K562 (cell line): ENCODE measurements around the gene VWF. TPM values are rescaled to one million over a fixed set of nuclear protein-coding genes. Genes with fewer than 3 reads are reported as not detected.

Experiments
- ATAC-seq: fragments of 200-7000 bp; cut with Tn5 transposase; 3 replicates; pipeline ENCODE4 v1.9.1; 2020; ENCODE audit warnings: moderate library complexity
- BruUV-seq: library from RNA; stranded (reverse); fragments of 400-500 nt; replicated peaks from 2 replicates; lab custom pipeline; 2021; lab: Mats Ljungman, UMichigan
- CTCF ChIA-PET: fragments of 300-600 bp; formaldehyde crosslinking; extraction: SDS; loops from one replicate; lab custom pipeline; 2021; ENCODE audit warnings: low intra/inter-chr PET ratio; lab: Yijun Ruan, JAX
- POLR2A ChIA-PET: fragments of 300-600, 350-650 bp; sonication (Branson Sonifier 250); formaldehyde crosslinking; extraction: SDS; loops from one replicate; lab custom pipeline; 2021; ENCODE audit warnings: antibody characterized with exemption, inconsistent platforms; lab: Yijun Ruan, JAX
- DNase-seq, 4 experiments: peaks; one replicate each; pipeline versions ENCODE4 v3.0.0 to v3.0.0-alpha.2; 2011 to 2018; ENCODE audit warnings: low spot score in 3 of 4, mixed read lengths in 3 of 4; ENCODE audit errors: extremely low read depth in 1 of 4
- FAIRE-seq: peaks from 2 replicates; lab custom pipeline; 2011; peaks lifted over from hg19 to GRCh38; lab: Jason Lieb, UNC
- H2AFZ ChIP-seq: 2 replicates; pipeline ENCODE4 v1.6.0; 2011; ENCODE audit warnings: low read depth, low read length, control low read depth, inconsistent platforms
- H3K27ac ChIP-seq: fragments of 200-600 bp; 3 replicates; pipeline ENCODE4 v1.8.0; 2011; ENCODE audit warnings: low read depth, mild to moderate bottlenecking, control low read depth, inconsistent platforms, low read length, moderate library complexity, mixed read lengths; ENCODE audit errors: extremely low read depth
- H3K27me3 ChIP-seq, 2 experiments: fragments of 300-600 bp in 1 of 2; 2 replicates in 1 of 2; 3 replicates in 1 of 2; pipeline versions ENCODE4 v1.6.0 to v1.8.0; 2011; ENCODE audit warnings: inconsistent platforms in 2 of 2, low read length in 2 of 2, mild to moderate bottlenecking in 1 of 2, mixed read lengths in 1 of 2, moderate library complexity in 1 of 2; ENCODE audit not compliant: control insufficient read depth in 2 of 2, insufficient read depth in 2 of 2
- H3K36me3 ChIP-seq: fragments of 300-600 bp; 3 replicates; pipeline ENCODE4 v1.8.0; 2011; ENCODE audit warnings: mild to moderate bottlenecking, low read length, inconsistent platforms; ENCODE audit not compliant: control insufficient read depth, insufficient read depth
- H3K4me1 ChIP-seq, 2 experiments: fragments of 200-600 bp in 1 of 2; replicated peaks in 1 of 2; 2 replicates in 1 of 2; 3 replicates in 1 of 2; pipeline versions ENCODE4 v1.5.1 to v1.8.0; 2011; ENCODE audit warnings: inconsistent platforms in 2 of 2, low read length in 2 of 2, mild to moderate bottlenecking in 1 of 2, mixed read lengths in 1 of 2, moderate library complexity in 1 of 2; ENCODE audit not compliant: control insufficient read depth in 2 of 2, insufficient read depth in 2 of 2
- H3K4me2 ChIP-seq: 2 replicates; pipeline ENCODE4 v1.6.1; 2011; ENCODE audit warnings: low read length, control low read depth, inconsistent platforms, mixed read lengths; ENCODE audit not compliant: insufficient read depth
- H3K4me3 ChIP-seq: fragments of 200-600 bp; sonication (generic), shearing (Covaris generic); 2 replicates; pipeline ENCODE4 v1.5.1; 2016; ENCODE audit warnings: control low read depth, inconsistent platforms
- H3K79me2 ChIP-seq: fragments of 200-600 bp; 3 replicates; pipeline ENCODE4 v1.8.0; 2011; ENCODE audit warnings: low read length, inconsistent platforms; ENCODE audit not compliant: control insufficient read depth, insufficient read depth
- H3K9ac ChIP-seq, 2 experiments: 2 replicates each; pipeline versions ENCODE4 v1.6.0 to v1.6.1; 2011; ENCODE audit warnings: low read depth in 2 of 2, low read length in 2 of 2, control low read depth in 1 of 2, inconsistent platforms in 1 of 2, mild to moderate bottlenecking in 1 of 2, mixed read lengths in 1 of 2; ENCODE audit not compliant: insufficient read depth in 1 of 2
- H3K9me1 ChIP-seq: one replicate; pipeline ENCODE4 v1.6.0; 2011; ENCODE audit warnings: inconsistent platforms, mild to moderate bottlenecking, low read length, moderate library complexity; ENCODE audit not compliant: control insufficient read depth, insufficient read depth
- H3K9me3 ChIP-seq: replicated peaks from 2 replicates; pipeline ENCODE4 v1.5.1; 2011; ENCODE audit warnings: low read depth, low read length, inconsistent platforms; ENCODE audit not compliant: control insufficient read depth, insufficient read depth
- H4K20me1 ChIP-seq: replicated peaks from 2 replicates; pipeline ENCODE4 v1.6.1; 2011; ENCODE audit warnings: low read length, inconsistent platforms, mixed read lengths; ENCODE audit not compliant: control insufficient read depth, insufficient read depth
- CAMTA2 ChIP-seq: fragments of 250-450 bp; sonication (Bioruptor Pico); conservative IDR thresholded peaks from 2 replicates; pipeline ENCODE4 v1.5.1; 2022
- CHD1 ChIP-seq: fragments of 200-600 bp; sonication (generic); IDR thresholded peaks from one replicate; pipeline ENCODE4 v1.6.1; 2012; ENCODE audit warnings: mild to moderate bottlenecking, moderate library complexity, low read length, inconsistent platforms
- E2F8 ChIP-seq: fragments of 450-650 bp; IDR thresholded peaks from 2 replicates; pipeline ENCODE4 v1.7.1; 2018; ENCODE audit warnings: mild to moderate bottlenecking, low read depth; ENCODE audit not compliant: partially characterized antibody
- GABPA ChIP-seq: fragments of 200-800 bp; sonication (Bioruptor generic); conservative IDR thresholded peaks from 2 replicates; pipeline ENCODE4 v1.6.1; 2016; ENCODE audit warnings: low read depth, missing genetic modification characterization, missing compliant biosample characterization
- GATA2 ChIP-seq: sonication (generic); formaldehyde crosslinking; IDR thresholded peaks from 2 replicates; pipeline ENCODE4 v1.4.0; 2020; ENCODE audit warnings: mild to moderate bottlenecking, missing genetic modification reagents
- PKNOX1 ChIP-seq: fragments of 450-650 bp; IDR thresholded peaks from 2 replicates; pipeline ENCODE4 v1.6.1; 2016
- SIN3A ChIP-seq, 2 experiments: fragments of 150-350 bp in 1 of 2; IDR thresholded peaks; 2 replicates each; pipeline ENCODE4 v1.6.1; 2011 to 2016; ENCODE audit warnings: borderline replicate concordance in 2 of 2, low read depth in 2 of 2, low read length in 2 of 2, mild to moderate bottlenecking in 2 of 2, moderate library complexity in 2 of 2; ENCODE audit not compliant: control insufficient read depth in 1 of 2
- TGIF2 ChIP-seq: sonication (generic); formaldehyde crosslinking; IDR thresholded peaks from 2 replicates; pipeline ENCODE4 v1.8.1; 2022; ENCODE audit warnings: mild to moderate bottlenecking, missing genetic modification reagents, moderate library complexity
- XRCC5 ChIP-seq: fragments of 200-400 bp; formaldehyde crosslinking; IDR thresholded peaks from 2 replicates; pipeline ENCODE4 v1.6.1; 2017; ENCODE audit warnings: low read depth, mild to moderate bottlenecking, low read length
- ZBTB2 ChIP-seq: fragments of 450-650 bp; IDR thresholded peaks from 2 replicates; pipeline ENCODE4 v1.6.1; 2016; ENCODE audit warnings: antibody characterized with exemption
- ZKSCAN1 ChIP-seq: fragments of 150-350 bp; IDR thresholded peaks from 2 replicates; pipeline ENCODE4 v1.6.1; 2016; ENCODE audit warnings: low read depth, low read length
- ZMIZ1 ChIP-seq, 2 experiments: fragments of 150-350 bp in 1 of 2; IDR thresholded peaks; 2 replicates each; pipeline ENCODE4 v1.6.1; 2012 to 2016; ENCODE audit warnings: low read depth in 2 of 2, low read length in 2 of 2, mild to moderate bottlenecking in 1 of 2, moderate library complexity in 1 of 2
- ZNF586 ChIP-seq: fragments of 450-650 bp; formaldehyde crosslinking; conservative IDR thresholded peaks from 2 replicates; pipeline ENCODE4 v1.4.0; 2020; ENCODE audit warnings: mild to moderate bottlenecking, moderate library complexity
- WGBS: fragments of 100-300 bp; shearing (Covaris generic); methylation state at CpG from one replicate; pipeline ENCODE4 v1.1.6; 2016; ENCODE audit warnings: low coverage, mixed read lengths; ENCODE audit not compliant: insufficient coverage; ENCODE audit errors: missing lambda C conversion rate; 5-methylcytosine and 5-hydroxymethylcytosine counted together
- in situ Hi-C: fragments of 300-500 bp; cut with MboI; formaldehyde crosslinking; loops from 4 replicates; pipeline ENCODE4 v1.15.0; 2018; ENCODE audit warnings: inconsistent platforms, mixed read lengths
- intact Hi-C: fragments of 100-400 bp; cut with micrococcal nuclease; formaldehyde crosslinking; loops from 2 replicates; pipeline ENCODE4 v1.14.2; 2022
- polyA plus RNA-seq, 8 experiments: library from polyadenylated mRNA; depleted of rRNA in 4 of 8; stranded (reverse) in 5 of 8; unstranded in 3 of 8; fragments of >200 nt; fragmentation: Nextera tagmentation in 2 of 8; fragmentation: Illumina TruSeq in 1 of 8; extraction: Ambion mirVana in 2 of 8; extraction: Trizol in 1 of 8; gene quantifications; 2 replicates each; pipeline versions ENCODE4 v1.2.1 to v1.2.3, GENCODE V29; 2011 to 2014; ENCODE audit warnings: inconsistent platforms in 1 of 8, missing spikeins in 1 of 8
- total RNA-seq, 7 experiments: library from RNA; depleted of rRNA in 6 of 7; stranded (reverse); fragments of >200 nt in 6 of 7; fragmentation: Illumina TruSeq in 2 of 7; extraction: Trizol in 2 of 7; gene quantifications; 2 replicates each; pipeline versions ENCODE4 v1.2.1 to v1.2.3, GENCODE V29; 2011 to 2021; ENCODE audit warnings: low replicate concordance in 1 of 7

Gene VWF
- total and polyA plus RNA-seq, 9 of the 15 experiments (the other 6 are each of a cell fraction or from before 2014, with no cell fraction given): 0.53 TPM; not detected in 8

GRCh38 chr12:5971194-5971850 lies 153.1 kb downstream of the VWF start:
- Histone ChIP-seq H3K27ac (no peak overlapping the region), H3K4me2 (no peak overlapping the region), H3K79me2 (no peaks in the 10 kb centered on the region), H3K9me3 (no peaks in the 10 kb centered on the region), H4K20me1 (no peaks in the 10 kb centered on the region), H3K4me3 (no peak overlapping the region), H3K27me3 (peaks cover 0 to 28% of the 10 kb centered on the region in 2 experiments; a peak in 2 of 5 replicates), H3K9me1 (no peaks in the 10 kb centered on the region), H3K4me1 (no peaks in the 10 kb centered on the region), H2AFZ (no peak overlapping the region), H3K36me3 (no peaks in the 10 kb centered on the region), H3K9ac (no peak overlapping the region)
- in situ Hi-C loops (no loop called here), intact Hi-C loops (no loop called here)
- ChIA-PET POLR2A (no interaction called here), CTCF (no interaction called here)
- WGBS: 1% methylated on average over 10 of the region's 10 CpGs
- no peak for DNase-seq
- no TSS peak for BruUV-seq
- no peak for FAIRE-seq
- ATAC-seq: no peak
- TF ChIP-seq E2F8 (no peak), SIN3A (IDR thresholded peaks at IDR 0.05; ENCODE audit: borderline replicate concordance in 2 of 2, control insufficient read depth in 1 of 2, low read depth in 2 of 2, low read length in 2 of 2) (no peak), ZKSCAN1 (no peak), ZMIZ1 (IDR thresholded peaks at IDR 0.05; ENCODE audit: low read depth in 2 of 2, low read length in 2 of 2) (no peak), GATA2 (no peak), ZNF586 (CRISPR knock-in tag) (no peak), ZBTB2 (no peak), XRCC5 (no peak), CHD1 (no peak), TGIF2 (CRISPR knock-in tag) (no peak), PKNOX1 (no peak), GABPA (no peak), CAMTA2 (CRISPR knock-in tag) (no peak)
